HG02759 (cell line): Measurements from ENCODE around the gene MS4A4E.
A peak's percentile ranks its signal among the peaks of the same experiment; 100 is the strongest.
"Not testable (repeated sequence)": the region's sequence is repeated elsewhere in the genome, so short reads cannot be mapped to it uniquely, and the experiment has no call there.

Experiments
- ATAC-seq: cut with Tn5 transposase; IDR thresholded peaks from one replicate; pipeline ENCODE4 v1.9.1; 2021; ENCODE audit warnings: mild to moderate bottlenecking, moderate library complexity; ENCODE audit not compliant: unreplicated experiment

MS4A4E gene

GRCh38 chr11:60221692-60222091, 21.2 kb downstream of the MS4A4E start:
- no peak for ATAC-seq

- no peak for ATAC-seq
These were observed 21.8 kb downstream of the MS4A4E start for GRCh38 chr11:60221181-60221580.

- no peak for ATAC-seq
These were observed 28.6 kb downstream of the MS4A4E start for GRCh38 chr11:60214386-60214785.

- ATAC-seq: no peak
These were observed 31.7 kb downstream of the MS4A4E start for GRCh38 chr11:60211206-60211605.

GRCh38 chr11:60209977-60210376, 33.0 kb downstream of the MS4A4E start:
- no peak for ATAC-seq

GRCh38 chr11:60208951-60209350, 34.0 kb downstream of the MS4A4E start:
- ATAC-seq: no peak

- no peak for ATAC-seq
These were observed 34.6 kb downstream of the MS4A4E start for GRCh38 chr11:60208146-60208895.

- peak; percentile 64 for ATAC-seq
These were observed 36.3 kb downstream of the MS4A4E start for GRCh38 chr11:60206616-60207015.

GRCh38 chr11:60204922-60205321, 38.0 kb downstream of the MS4A4E start:
- ATAC-seq: peak; percentile 43

GRCh38 chr11:60201334-60201733, 41.6 kb downstream of the MS4A4E start:
- ATAC-seq: not testable (repeated sequence)

- ATAC-seq: no peak
These were observed 45.5 kb downstream of the MS4A4E start for GRCh38 chr11:60197442-60197841.

GRCh38 chr11:60195923-60196368, 47.0 kb downstream of the MS4A4E start:
- ATAC-seq: no peak

GRCh38 chr11:60194511-60194910, 48.4 kb downstream of the MS4A4E start:
- ATAC-seq: no peak

- peak; percentile 87 for ATAC-seq
These were observed 49.1 kb downstream of the MS4A4E start for GRCh38 chr11:60193687-60194433.

- not testable (repeated sequence) for ATAC-seq
These were observed 50.4 kb downstream of the MS4A4E start for GRCh38 chr11:60192564-60192963.

GRCh38 chr11:60188481-60188880, 54.5 kb downstream of the MS4A4E start:
- ATAC-seq: not testable (repeated sequence)

GRCh38 chr11:60186128-60186527, 56.8 kb downstream of the MS4A4E start:
- ATAC-seq: not testable (repeated sequence)

- ATAC-seq: not testable (repeated sequence)
These were observed 57.5 kb downstream of the MS4A4E start for GRCh38 chr11:60185512-60185827.

- peak; percentile 53 for ATAC-seq
These were observed 58.0 kb downstream of the MS4A4E start for GRCh38 chr11:60184824-60185511.

- no peak for ATAC-seq
These were observed 59.2 kb downstream of the MS4A4E start for GRCh38 chr11:60183591-60184205.
